Heart left ventricle (tissue), 16 donors: ENCODE measurements around the gene EPG5. TPM values are rescaled to one million over a fixed set of nuclear protein-coding genes. Genes with fewer than 3 reads are reported as not detected.
"Not testable (repeated sequence)": the region's sequence is repeated elsewhere in the genome, so short reads cannot be mapped to it uniquely, and the experiment has no call there.

ENCODE experiments used
- ATAC-seq, 4 donors: fragments of 200-7000 bp; cut with Tn5 transposase; one replicate each; pipeline ENCODE4 v1.9.1; 2020 to 2022; ENCODE audit warnings: moderate library complexity in 4 of 4, mild to moderate bottlenecking in 3 of 4, moderate number of reproducible peaks in 1 of 4
- DNase-seq, 5 donors: peaks; one replicate each; pipeline ENCODE4 v3.0.0-alpha.2; 2020
- H3K27ac ChIP-seq, 12 donors: fragments of 200-600 bp; sonication (generic) in 4 of 12; one replicate each; pipeline versions ENCODE4 v1.5.0 to v1.8.0; 2016 to 2022; ENCODE audit warnings: mild to moderate bottlenecking in 2 of 12
- H3K27me3 ChIP-seq, 9 donors: fragments of 200-600 bp; sonication (generic) in 2 of 9; one replicate each; pipeline versions ENCODE4 v1.5.1 to v1.8.0; 2016 to 2022; ENCODE audit warnings: mild to moderate bottlenecking in 3 of 9
- H3K36me3 ChIP-seq, 9 donors: fragments of 200-600 bp; sonication (generic) in 2 of 9; one replicate each; pipeline versions ENCODE4 v1.5.0 to v1.8.0; 2018 to 2022; ENCODE audit warnings: mild to moderate bottlenecking in 2 of 9
- H3K4me1 ChIP-seq, 12 donors: fragments of 200-600 bp; sonication (generic) in 4 of 12; one replicate each; pipeline versions ENCODE4 v1.5.0 to v1.8.0; 2016 to 2022; ENCODE audit warnings: mild to moderate bottlenecking in 3 of 12
- H3K4me3 ChIP-seq, 12 donors: fragments of 200-600 bp; sonication (generic) in 4 of 12; one replicate each; pipeline versions ENCODE4 v1.5.0 to v1.8.0; 2017 to 2022; ENCODE audit warnings: mild to moderate bottlenecking in 9 of 12, moderate library complexity in 4 of 12
- H3K9me3 ChIP-seq, 12 donors: fragments of 200-600 bp; sonication (generic) in 4 of 12; one replicate each; pipeline versions ENCODE4 v1.5.0 to v1.8.0; 2016 to 2022; ENCODE audit warnings: mild to moderate bottlenecking in 1 of 12
- CTCF ChIP-seq, 12 donors: fragments of 200-600 bp; sonication (generic) in 4 of 12; IDR thresholded peaks; one replicate each; pipeline versions ENCODE4 v1.5.0 to v1.8.0; 2018 to 2022; ENCODE audit warnings: antibody characterized with exemption in 12 of 12, mild to moderate bottlenecking in 5 of 12
- POLR2A ChIP-seq, 2 donors: fragments of 450-650 bp; IDR thresholded peaks; one replicate each; pipeline ENCODE4 v1.6.1; 2017; ENCODE audit warnings: antibody characterized with exemption in 2 of 2, mild to moderate bottlenecking in 2 of 2, moderate library complexity in 2 of 2
- WGBS, 4 donors: extraction: QIAGEN DNeasy Blood & Tissue Kit in 2 of 4; methylation state at CpG; one replicate each; pipeline versions ENCODE4 v1.1.5 to v1.1.7; 2013 to 2018; 5-methylcytosine and 5-hydroxymethylcytosine counted together
- intact Hi-C, 10 donors: fragments of 100-400 bp; cut with DNase I; formaldehyde crosslinking; loops; one replicate each; pipeline versions ENCODE4 v1.11.1 to v1.14.2; 2022
- polyA plus RNA-seq, 2 donors: library from polyadenylated mRNA; stranded (reverse); fragments of 200-250 nt; gene quantifications; one replicate each; pipeline ENCODE4 v1.2.3, GENCODE V29; 2013
- total RNA-seq, 9 donors: library from RNA; depleted of rRNA in 2 of 9; stranded (reverse); fragments of >200 nt in 2 of 9; fragmentation: NEBNext Ultra II Directional in 3 of 9; extraction: Animal tissue kit (Norgen Biotek cat#: 25700) in 3 of 9; gene quantifications; one replicate each; pipeline versions ENCODE4 v1.1.0 to v1.2.4, GENCODE V29; 2016 to 2023
- donor health status: ischemic (EF 13 %, LVEDD 7.1; RV severe dilation, severe dysfunction).
- donor health status: healthy with polysubstance abuse.
- donor health status: DM: no; HTN: yes; CAD: no.
- donor health status: DM: no; HTN: no; CAD: no.
- donor health status: ischemic (EF 25% LVEDD 6.9; RV normal size, moderate dysfunction).
- donor health status: ischemic (EF 25% LVEDD 5.7; RV mildly dilated, moderate dysfunction).
- donor health status: healthy.
- donor health status: DM: yes; HTN: yes; CAD: no.
- donor health status: ischemic (EF 35%, LVEDD 5.7; RV mildly dilated, moderate dysfunction).
- donor health status: nonischemic (EF 11% LVEDD 7.7; RV severe dilation, severe dysfunction).
- donor health status: DM: yes; HTN: yes; CAD: no.
- donor health status: PGD.
- donor health status: ischemic (EF 29% LVEDD 5.4; RV normal size, mild dysfunction).
- donor health status: nonischemic (EF 23%, LVEDD 6.1; RV moderate dilation, normal function).

The EPG5 gene
- total and polyA plus RNA-seq, 11 donors: 7.9 to 37.8 (median 23.5) TPM

- Histone ChIP-seq H3K4me3 (no peak overlapping the region), H3K27me3 (no peaks in the 10 kb centered on the region), H3K9me3 (no peaks in the 10 kb centered on the region), H3K27ac (peak overlapping the region in 4 of 12 donors; percentile 17 to 66 (median 20)), H3K36me3 (peaks cover 0 to 12% (median 3%) of the 10 kb centered on the region in 9 donors), H3K4me1 (peaks cover 0 to 43% (median 19%) of the 10 kb centered on the region in 12 donors)
- DNase-seq (no peak), ATAC-seq (no peak)
- 34 to 68% (median 63%) methylated on average over 2 of the region's 2 CpGs for WGBS, 4 donors
- intact Hi-C loops: loop anchor here in 1 of 10 donors (10.0 kb wide), 1 partner anchor 132 kb away; the partner anchor contains the start of gene ATP5F1A
- TF ChIP-seq CTCF (IDR thresholded peaks at IDR 0.05) (no peak), POLR2A (IDR thresholded peaks at IDR 0.05) (no peak)
These were observed 4.7 kb downstream of the EPG5 start for GRCh38 chr18:45962461-45962860.

- Histone ChIP-seq H3K36me3 (peaks cover 0 to 28% (median 17%) of the 10 kb centered on the region in 9 donors), H3K4me1 (peaks cover 0 to 28% (median 10%) of the 10 kb centered on the region in 12 donors)
- 96 to 99% (median 99%) methylated on average over 7 of the region's 7 CpGs for WGBS, 4 donors
- H3K27me3 ChIP-seq, H3K4me3 ChIP-seq, H3K9me3 ChIP-seq, ATAC-seq, H3K27ac ChIP-seq, intact Hi-C loops, DNase-seq: not testable (repeated sequence)
These were observed 7.6 kb downstream of the EPG5 start for GRCh38 chr18:45959484-45959883.

- DNase-seq (no peak), ATAC-seq (no peak)
- no peak for TF ChIP-seq POLR2A (IDR thresholded peaks at IDR 0.05)
- no peak for TF ChIP-seq CTCF (IDR thresholded peaks at IDR 0.05)
- intact Hi-C loops: no loop called here
- Histone ChIP-seq H3K4me1 (peaks cover 0 to 27% (median 10%) of the 10 kb centered on the region in 12 donors), H3K27ac (no peak overlapping the region), H3K36me3 (peaks cover 0 to 34% (median 24%) of the 10 kb centered on the region in 9 donors), H3K4me3 (no peak overlapping the region), H3K9me3 (no peaks in the 10 kb centered on the region), H3K27me3 (no peaks in the 10 kb centered on the region)
These were observed 8.4 kb downstream of the EPG5 start for GRCh38 chr18:45958730-45959129.

- peaks cover 0 to 39% (median 31%) of the 10 kb centered on the region in 9 donors for H3K36me3 ChIP-seq
- DNase-seq (no peak), ATAC-seq (no peak)
- H3K4me3 ChIP-seq: no peak overlapping the region
- TF ChIP-seq CTCF (IDR thresholded peaks at IDR 0.05) (no peak), POLR2A (IDR thresholded peaks at IDR 0.05) (no peak)
- H3K27me3 ChIP-seq: no peaks in the 10 kb centered on the region
- H3K27ac ChIP-seq: no peak overlapping the region
- H3K4me1 ChIP-seq: peaks cover 0 to 24% (median 9%) of the 10 kb centered on the region in 12 donors
- 97 to 99% (median 98%) methylated on average over 2 of the region's 2 CpGs for WGBS, 4 donors
- intact Hi-C loops: no loop called here
- no peaks in the 10 kb centered on the region for H3K9me3 ChIP-seq
These were observed 9.1 kb downstream of the EPG5 start for GRCh38 chr18:45958027-45958426.

GRCh38 chr18:45957100-45957499, 10.0 kb downstream of the EPG5 start:
- Histone ChIP-seq H3K9me3 (no peaks in the 10 kb centered on the region), H3K27ac (no peak overlapping the region), H3K27me3 (no peaks in the 10 kb centered on the region), H3K4me3 (no peak overlapping the region), H3K4me1 (peaks cover 0 to 15% (median under 1%) of the 10 kb centered on the region in 12 donors), H3K36me3 (peaks cover 0 to 48% (median 41%) of the 10 kb centered on the region in 9 donors)
- intact Hi-C loops: no loop called here
- no peak for TF ChIP-seq CTCF (IDR thresholded peaks at IDR 0.05)
- TF ChIP-seq POLR2A (IDR thresholded peaks at IDR 0.05): no peak
- DNase-seq (no peak), ATAC-seq (no peak)
